Muscle of leg (tissue), 11 donors: Measurements from ENCODE around the gene TMPO. TPM values are rescaled to one million over a fixed set of nuclear protein-coding genes. Genes with fewer than 3 reads are reported as not detected.
"Not testable (repeated sequence)": the region's sequence is repeated elsewhere in the genome, so short reads cannot be mapped to it uniquely, and the experiment has no call there.

Experiments
- DNase-seq: peaks from one replicate; pipeline ENCODE4 v3.0.0; 2013
- H3K27ac ChIP-seq: one replicate; pipeline ENCODE4 v1.5.1; 2013; ENCODE audit warnings: mild to moderate bottlenecking, low read length, control low read depth
- H3K27me3 ChIP-seq: one replicate; pipeline ENCODE4 v1.6.1; 2013; ENCODE audit warnings: low read length; ENCODE audit not compliant: control insufficient read depth, insufficient read depth
- H3K36me3 ChIP-seq: one replicate; pipeline ENCODE4 v1.6.1; 2013; ENCODE audit warnings: low read length; ENCODE audit not compliant: control insufficient read depth, insufficient read depth
- H3K4me1 ChIP-seq: one replicate; pipeline ENCODE4 v1.6.1; 2013; ENCODE audit warnings: low read length; ENCODE audit not compliant: control insufficient read depth, insufficient read depth
- H3K4me3 ChIP-seq: one replicate; pipeline ENCODE4 v1.5.1; 2013; ENCODE audit warnings: low read length, control low read depth
- H3K9me3 ChIP-seq: replicated peaks from 2 replicates; pipeline ENCODE4 v1.6.1; 2013; ENCODE audit warnings: low read depth, low read length; ENCODE audit not compliant: control insufficient read depth
- WGBS: methylation state at CpG from one replicate; pipeline ENCODE4 v1.1.5; 2013; ENCODE audit warnings: missing lambda C conversion rate; ENCODE audit not compliant: insufficient coverage; 5-methylcytosine and 5-hydroxymethylcytosine counted together
- polyA plus RNA-seq, 8 donors: library from polyadenylated mRNA; unstranded; fragments of 120-200 nt; gene quantifications; one replicate each; pipeline versions ENCODE4 v1.2.1 to v1.2.3, GENCODE V29; 2013; ENCODE audit warnings: inconsistent platforms in 1 of 8, low replicate concordance in 1 of 8; ENCODE audit not compliant: insufficient read length in 8 of 8, insufficient read depth in 1 of 8
- total RNA-seq: library from RNA; stranded (reverse); fragments of 120-200 nt; gene quantifications from one replicate; pipeline ENCODE4 v1.2.4, GENCODE V29; 2013

Gene TMPO
- total and polyA plus RNA-seq, 9 donors = 67.1 to 108 (median 86.9) TPM

DNA sequence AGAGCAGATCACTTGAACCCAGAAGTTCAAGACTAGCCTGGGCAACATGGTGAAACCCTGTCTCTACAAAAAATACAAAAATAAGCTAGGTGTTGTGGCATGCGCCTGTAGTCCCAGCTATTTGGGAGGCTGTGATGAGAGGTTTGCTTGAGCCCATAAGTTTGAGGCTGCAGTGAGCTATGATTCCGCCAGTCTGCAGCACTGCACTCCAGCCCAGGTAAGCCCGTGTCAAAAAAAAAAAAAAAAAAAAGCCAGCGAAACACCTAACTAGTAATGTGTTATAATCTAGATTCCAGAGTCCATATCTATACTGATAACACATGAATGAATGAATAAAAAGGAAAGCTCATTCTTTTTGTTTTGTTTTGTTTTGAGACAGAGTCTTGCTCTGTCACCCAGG is 59.6 kb downstream of the TMPO start:
- no peaks in the 10 kb centered on the region for H3K36me3 ChIP-seq
- no peak for DNase-seq
- 86% methylated on average over 1 of the region's 4 CpGs for WGBS

GRCh38 chr12:98576795-98577194 is 61.4 kb downstream of the TMPO start:
- DNase-seq, H3K36me3 ChIP-seq, H3K4me3 ChIP-seq, H3K4me1 ChIP-seq, H3K9me3 ChIP-seq, H3K27ac ChIP-seq, H3K27me3 ChIP-seq: not testable (repeated sequence)
- WGBS = no CpG with 5 or more reads among the region's 2 CpGs

More for the DNA sequence above, 59.6 kb downstream of the TMPO start:
- Histone ChIP-seq H3K4me1 (no peaks in the 10 kb centered on the region), H3K9me3 (no peaks in the 10 kb centered on the region), H3K27ac (no peak overlapping the region), H3K27me3 (no peaks in the 10 kb centered on the region), H3K4me3 (no peak overlapping the region)

DNA sequence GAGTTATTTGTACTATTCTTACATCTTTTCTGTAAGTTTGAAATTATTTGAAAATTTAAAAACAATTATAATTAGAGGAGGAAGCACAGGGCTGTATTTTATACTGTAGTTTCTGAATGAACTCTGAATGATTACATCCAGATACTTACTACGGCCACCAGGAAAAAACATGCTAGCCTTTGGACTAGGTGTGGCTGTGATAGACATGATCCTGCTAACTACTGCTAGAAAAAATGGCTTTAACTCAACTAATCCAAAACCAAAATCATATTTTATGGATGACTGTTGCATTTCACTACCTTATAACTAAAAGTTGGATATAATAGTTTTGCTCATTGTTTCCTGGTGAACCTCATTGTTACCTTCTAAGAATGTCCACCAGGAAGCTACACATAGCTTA is 63.0 kb downstream of the TMPO start:
- no peak for DNase-seq
- no peaks in the 10 kb centered on the region for H3K4me1 ChIP-seq
- H3K9me3 ChIP-seq = no peaks in the 10 kb centered on the region
- H3K27me3 ChIP-seq = no peaks in the 10 kb centered on the region
- WGBS = no CpG with 5 or more reads among the region's 1 CpG
- H3K36me3 ChIP-seq = no peaks in the 10 kb centered on the region
- no peak overlapping the region for H3K27ac ChIP-seq
- no peak overlapping the region for H3K4me3 ChIP-seq

- no peaks in the 10 kb centered on the region for H3K27me3 ChIP-seq
- H3K4me1 ChIP-seq = no peaks in the 10 kb centered on the region
- no peak for DNase-seq
- no peak overlapping the region for H3K27ac ChIP-seq
- no peaks in the 10 kb centered on the region for H3K36me3 ChIP-seq
- no peaks in the 10 kb centered on the region for H3K9me3 ChIP-seq
- no CpG with 5 or more reads among the region's 2 CpGs for WGBS
- H3K4me3 ChIP-seq = no peak overlapping the region
Observed at GRCh38 chr12:98578821-98579220, 63.4 kb downstream of the TMPO start.

- H3K9me3 ChIP-seq = no peaks in the 10 kb centered on the region
- 59% methylated on average over 3 of the region's 5 CpGs for WGBS
Observed at GRCh38 chr12:98579347-98579746, 64.0 kb downstream of the TMPO start.

GRCh38 chr12:98579835-98580234 is 64.4 kb downstream of the TMPO start:
- 83% methylated on average over 3 of the region's 3 CpGs for WGBS
- Histone ChIP-seq H3K9me3 (no peaks in the 10 kb centered on the region), H3K27me3 (no peaks in the 10 kb centered on the region), H3K4me1 (no peaks in the 10 kb centered on the region), H3K27ac (no peak overlapping the region), H3K36me3 (no peaks in the 10 kb centered on the region), H3K4me3 (no peak overlapping the region)
- DNase-seq = no peak

More at GRCh38 chr12:98579347-98579746, 64.0 kb downstream of the TMPO start:
- Histone ChIP-seq H3K4me3 (no peak overlapping the region), H3K4me1 (no peaks in the 10 kb centered on the region), H3K27ac (no peak overlapping the region), H3K36me3 (no peaks in the 10 kb centered on the region), H3K27me3 (no peaks in the 10 kb centered on the region)
- DNase-seq = no peak

DNA sequence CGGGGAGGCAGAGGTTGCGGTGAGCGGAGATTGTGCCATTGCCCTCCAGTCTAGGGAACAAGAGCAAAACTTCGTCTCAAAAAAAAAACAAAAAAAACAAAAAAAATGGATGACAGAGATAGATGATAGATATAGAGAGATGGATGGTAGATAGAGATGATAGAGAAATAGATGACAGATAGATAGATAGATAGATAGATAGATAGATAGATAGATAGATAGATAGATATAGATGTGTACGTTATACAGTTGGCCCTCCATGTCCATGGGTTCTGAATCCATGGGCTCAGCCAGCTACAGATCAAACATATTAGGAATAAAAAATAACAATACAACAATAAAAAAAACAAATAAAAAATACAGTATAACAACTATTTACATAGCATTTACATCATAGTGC is 65.3 kb downstream of the TMPO start:
- no peaks in the 10 kb centered on the region for H3K9me3 ChIP-seq
- H3K4me1 ChIP-seq = no peaks in the 10 kb centered on the region
- no peaks in the 10 kb centered on the region for H3K27me3 ChIP-seq
- H3K4me3 ChIP-seq = no peak overlapping the region
- no peak for DNase-seq
- H3K27ac ChIP-seq = no peak overlapping the region
- WGBS = 100% methylated on average over 2 of the region's 5 CpGs
- H3K36me3 ChIP-seq = no peaks in the 10 kb centered on the region

GRCh38 chr12:98581101-98581500 is 65.7 kb downstream of the TMPO start:
- Histone ChIP-seq H3K4me3 (no peak overlapping the region), H3K9me3 (no peaks in the 10 kb centered on the region), H3K27ac (no peak overlapping the region), H3K36me3 (no peaks in the 10 kb centered on the region), H3K27me3 (no peaks in the 10 kb centered on the region), H3K4me1 (no peaks in the 10 kb centered on the region)
- no peak for DNase-seq
- WGBS = no CpG with 5 or more reads among the region's 1 CpG

GRCh38 chr12:98582093-98582492 is 66.7 kb downstream of the TMPO start:
- DNase-seq = no peak
- no peak overlapping the region for H3K27ac ChIP-seq
- H3K9me3 ChIP-seq = no peaks in the 10 kb centered on the region
- no peaks in the 10 kb centered on the region for H3K27me3 ChIP-seq
- H3K36me3 ChIP-seq = no peaks in the 10 kb centered on the region
- no peaks in the 10 kb centered on the region for H3K4me1 ChIP-seq
- H3K4me3 ChIP-seq = no peak overlapping the region
- WGBS = 90% methylated on average over 3 of the region's 6 CpGs

DNA sequence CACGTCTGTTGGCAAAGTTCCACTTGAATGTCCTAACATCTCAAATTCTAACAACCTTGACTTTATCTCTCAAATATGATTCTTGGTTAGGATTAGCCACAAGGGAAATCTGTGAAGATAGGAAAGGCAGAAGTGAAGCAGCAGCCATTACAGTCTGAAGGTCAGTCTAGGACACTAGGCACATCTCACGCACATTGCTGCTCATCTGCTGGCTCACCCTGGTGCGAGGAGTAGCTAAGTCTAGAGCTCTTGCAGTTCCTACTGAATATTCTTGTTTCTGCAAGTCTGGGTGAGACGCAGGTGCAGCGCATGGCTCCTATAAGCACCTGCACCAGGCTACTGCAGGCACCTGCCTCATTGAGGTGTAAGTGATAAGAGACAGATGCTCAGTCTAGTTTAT is 71.7 kb downstream of the TMPO start:
- Histone ChIP-seq H3K9me3 (no peaks in the 10 kb centered on the region), H3K27me3 (no peaks in the 10 kb centered on the region), H3K4me1 (peaks cover 2% of the 10 kb centered on the region), H3K36me3 (no peaks in the 10 kb centered on the region), H3K27ac (no peak overlapping the region), H3K4me3 (no peak overlapping the region)
- 94% methylated on average over 4 of the region's 5 CpGs for WGBS
- no peak for DNase-seq

DNA sequence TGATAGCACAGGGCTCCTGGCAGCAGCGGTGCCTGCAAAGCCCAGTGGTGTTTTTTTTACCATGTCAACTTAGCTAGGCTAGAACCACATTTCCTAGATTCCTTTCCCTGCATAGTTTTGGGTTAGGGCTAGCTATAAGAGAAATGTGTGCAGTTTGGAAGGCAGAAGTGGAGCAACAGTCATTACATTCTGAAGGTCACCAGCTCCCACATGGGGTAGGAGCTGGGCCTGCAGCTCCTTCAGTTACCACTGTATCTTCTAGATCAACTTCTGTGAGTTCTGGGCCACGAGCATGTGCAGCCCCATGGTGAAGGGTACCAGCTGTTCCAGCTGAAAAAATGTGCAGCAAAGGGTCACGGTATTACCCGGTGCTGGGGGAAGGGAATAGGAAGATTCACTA is 75.8 kb downstream of the TMPO start:
- no CpG with 5 or more reads among the region's 4 CpGs for whole genome bisulfite sequencing
- H3K36me3 ChIP-seq = peaks cover 7% of the 10 kb centered on the region
- H3K4me1 ChIP-seq = peaks cover 5% of the 10 kb centered on the region
- no peak overlapping the region for H3K27ac ChIP-seq
- H3K4me3 ChIP-seq = no peak overlapping the region
- DNase-seq = no peak
- no peaks in the 10 kb centered on the region for H3K27me3 ChIP-seq
- no peaks in the 10 kb centered on the region for H3K9me3 ChIP-seq
